Nephron (organoid): ENCODE results near the gene ELP4.

Experiments
- H3K27ac Mint-ChIP-seq, 3 experiments: 2 replicates each; pipeline ENCODE4 v1.8.0; 2020; ENCODE audit warnings: mixed read lengths in 3 of 3, mild to moderate bottlenecking in 2 of 3, moderate library complexity in 1 of 3
- H3K27me3 Mint-ChIP-seq: 2 replicates; pipeline ENCODE4 v1.8.0; 2021; ENCODE audit warnings: low read depth, mild to moderate bottlenecking, moderate library complexity, mixed read lengths
- H3K36me3 Mint-ChIP-seq: 2 replicates; pipeline ENCODE4 v1.8.0; 2020; ENCODE audit warnings: low read depth, mixed read lengths
- H3K4me1 Mint-ChIP-seq: 2 replicates; pipeline ENCODE4 v1.8.0; 2020; ENCODE audit warnings: mixed read lengths
- H3K4me3 Mint-ChIP-seq, 3 experiments: 2 replicates each; pipeline ENCODE4 v1.8.0; 2020; ENCODE audit warnings: mild to moderate bottlenecking in 3 of 3, mixed read lengths in 3 of 3, moderate library complexity in 2 of 3
- H3K9me3 Mint-ChIP-seq: 2 replicates; pipeline ENCODE4 v1.8.0; 2020; ENCODE audit warnings: mixed read lengths
- CTCF ChIP-seq, 3 experiments: fragments of 200-600 bp; sonication (generic); IDR thresholded peaks; one replicate each; pipeline ENCODE4 v1.5.0; 2021; ENCODE audit warnings: antibody characterized with exemption in 3 of 3; ENCODE audit not compliant: unreplicated experiment in 3 of 3

Gene ELP4

GRCh38 chr11:31529701-31530100 is 20.1 kb downstream of the ELP4 start:
- H3K36me3 Mint-ChIP-seq = peaks cover 14% of the 10 kb centered on the region
- H3K9me3 Mint-ChIP-seq = no peaks in the 10 kb centered on the region
- H3K4me1 Mint-ChIP-seq = no peaks in the 10 kb centered on the region
- no peak overlapping the region for H3K27ac Mint-ChIP-seq
- no peaks in the 10 kb centered on the region for H3K27me3 Mint-ChIP-seq
- no peak overlapping the region for H3K4me3 Mint-ChIP-seq
- no peak for TF ChIP-seq CTCF (IDR thresholded peaks at IDR 0.05; ENCODE audit: unreplicated experiment in 3 of 3)

- Mint-ChIP-seq H3K27ac (no peak overlapping the region), H3K36me3 (peaks cover 14% of the 10 kb centered on the region), H3K4me3 (no peak overlapping the region), H3K4me1 (no peaks in the 10 kb centered on the region), H3K27me3 (no peaks in the 10 kb centered on the region), H3K9me3 (no peaks in the 10 kb centered on the region)
- no peak for TF ChIP-seq CTCF (IDR thresholded peaks at IDR 0.05; ENCODE audit: unreplicated experiment in 3 of 3)
These were observed 21.7 kb downstream of the ELP4 start for GRCh38 chr11:31531293-31531692.

GRCh38 chr11:31535479-31535878 is 25.9 kb downstream of the ELP4 start:
- no peak for TF ChIP-seq CTCF (IDR thresholded peaks at IDR 0.05; ENCODE audit: unreplicated experiment in 3 of 3)
- H3K27ac Mint-ChIP-seq = no peak overlapping the region
- H3K4me3 Mint-ChIP-seq = no peak overlapping the region
- H3K27me3 Mint-ChIP-seq = no peaks in the 10 kb centered on the region
- H3K36me3 Mint-ChIP-seq = peaks cover 18% of the 10 kb centered on the region
- no peaks in the 10 kb centered on the region for H3K4me1 Mint-ChIP-seq
- H3K9me3 Mint-ChIP-seq = no peaks in the 10 kb centered on the region

GRCh38 chr11:31542862-31543261 is 33.3 kb downstream of the ELP4 start:
- Mint-ChIP-seq H3K4me1 (no peaks in the 10 kb centered on the region), H3K36me3 (peaks cover 51% of the 10 kb centered on the region), H3K27ac (no peak overlapping the region), H3K27me3 (no peaks in the 10 kb centered on the region), H3K9me3 (peaks cover 34% of the 10 kb centered on the region), H3K4me3 (no peak overlapping the region)
- no peak for TF ChIP-seq CTCF (IDR thresholded peaks at IDR 0.05; ENCODE audit: unreplicated experiment in 3 of 3)

GRCh38 chr11:31555938-31556337 is 46.4 kb downstream of the ELP4 start:
- no peak for TF ChIP-seq CTCF (IDR thresholded peaks at IDR 0.05; ENCODE audit: unreplicated experiment in 3 of 3)
- H3K27me3 Mint-ChIP-seq = no peaks in the 10 kb centered on the region
- H3K4me1 Mint-ChIP-seq = no peaks in the 10 kb centered on the region
- H3K36me3 Mint-ChIP-seq = peaks cover 16% of the 10 kb centered on the region
- H3K9me3 Mint-ChIP-seq = peaks cover 3% of the 10 kb centered on the region
- H3K4me3 Mint-ChIP-seq = no peak overlapping the region
- H3K27ac Mint-ChIP-seq = no peak overlapping the region

GRCh38 chr11:31558001-31558400 is 48.4 kb downstream of the ELP4 start:
- H3K36me3 Mint-ChIP-seq = peaks cover 11% of the 10 kb centered on the region
- H3K4me1 Mint-ChIP-seq = no peaks in the 10 kb centered on the region
- H3K4me3 Mint-ChIP-seq = no peak overlapping the region
- no peak overlapping the region for H3K27ac Mint-ChIP-seq
- TF ChIP-seq CTCF (IDR thresholded peaks at IDR 0.05; ENCODE audit: unreplicated experiment in 3 of 3) = no peak
- H3K9me3 Mint-ChIP-seq = peaks cover under 1% of the 10 kb centered on the region
- no peaks in the 10 kb centered on the region for H3K27me3 Mint-ChIP-seq
